Measurements from ENCODE around the gene DNAH2. TPM values are rescaled to one million over a fixed set of nuclear protein-coding genes. Genes with fewer than 3 reads are reported as not detected.
A peak's percentile ranks its signal among the peaks of the same experiment; 100 is the strongest.

DNAH2 gene
- total and polyA plus RNA-seq, 9 of the 15 experiments (the other 6 are each of a cell fraction or from before 2014, with no cell fraction given) = 0.03 TPM; not detected in 8

DNA sequence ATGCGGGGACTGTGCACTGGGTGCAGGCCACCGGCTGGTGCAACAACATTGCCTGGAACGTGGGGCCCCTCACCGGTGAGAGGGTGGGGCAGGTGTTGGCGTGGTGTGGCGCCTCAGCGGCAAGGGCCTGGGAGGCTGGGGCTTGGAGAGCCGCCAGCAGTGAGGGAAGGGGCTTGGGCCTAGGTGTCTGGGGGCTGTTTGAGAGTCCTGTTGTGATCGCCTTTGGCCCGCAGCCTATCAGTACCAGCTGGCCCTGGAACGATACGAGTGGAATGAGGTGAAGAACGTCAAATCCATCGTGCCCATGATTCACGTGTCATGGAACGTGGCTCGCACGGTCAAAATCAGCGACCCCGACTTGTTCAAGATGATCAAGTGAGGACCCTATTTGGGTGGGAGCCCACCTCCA lies 134.7 kb downstream of the DNAH2 start:
- DNase-seq (ENCODE audit: extremely low read depth in 1 of 4, low spot score in 3 of 4) (no peak), FAIRE-seq (no peak), ATAC-seq (no peak)
- no peaks in the 10 kb centered on the region for H3K9me3 ChIP-seq (replicated peaks; ENCODE audit: control insufficient read depth, insufficient read depth, low read depth, low read length)
- no peak overlapping the region for H3K27ac ChIP-seq (ENCODE audit: extremely low read depth, low read depth, low read length)
- BruUV-seq (replicated peaks) = no TSS peak
- peaks cover 5 to 44% of the 10 kb centered on the region in 2 experiments; a peak in 3 of 5 replicates for H3K4me1 ChIP-seq (replicated peaks in 1 of 2; ENCODE audit: control insufficient read depth in 2 of 2, insufficient read depth in 2 of 2, low read length in 2 of 2)
- no peaks in the 10 kb centered on the region for H3K27me3 ChIP-seq (ENCODE audit: control insufficient read depth in 2 of 2, insufficient read depth in 2 of 2, low read length in 2 of 2)
- peaks cover 6% of the 10 kb centered on the region; the same call in 1 of the 3 replicates for H3K79me2 ChIP-seq (ENCODE audit: control insufficient read depth, insufficient read depth, low read length)
- TF ChIP-seq RBFOX2 (IDR thresholded peaks at IDR 0.05; ENCODE audit: low read depth, low read length) (peak; percentile 4; the same call in 1 of the 2 replicates), POLR2G (IDR thresholded peaks at IDR 0.05; ENCODE audit: low read depth, low read length) (peak; percentile 19; the same call in 1 of the 2 replicates)
- TF ChIP-seq, protein P1, sequence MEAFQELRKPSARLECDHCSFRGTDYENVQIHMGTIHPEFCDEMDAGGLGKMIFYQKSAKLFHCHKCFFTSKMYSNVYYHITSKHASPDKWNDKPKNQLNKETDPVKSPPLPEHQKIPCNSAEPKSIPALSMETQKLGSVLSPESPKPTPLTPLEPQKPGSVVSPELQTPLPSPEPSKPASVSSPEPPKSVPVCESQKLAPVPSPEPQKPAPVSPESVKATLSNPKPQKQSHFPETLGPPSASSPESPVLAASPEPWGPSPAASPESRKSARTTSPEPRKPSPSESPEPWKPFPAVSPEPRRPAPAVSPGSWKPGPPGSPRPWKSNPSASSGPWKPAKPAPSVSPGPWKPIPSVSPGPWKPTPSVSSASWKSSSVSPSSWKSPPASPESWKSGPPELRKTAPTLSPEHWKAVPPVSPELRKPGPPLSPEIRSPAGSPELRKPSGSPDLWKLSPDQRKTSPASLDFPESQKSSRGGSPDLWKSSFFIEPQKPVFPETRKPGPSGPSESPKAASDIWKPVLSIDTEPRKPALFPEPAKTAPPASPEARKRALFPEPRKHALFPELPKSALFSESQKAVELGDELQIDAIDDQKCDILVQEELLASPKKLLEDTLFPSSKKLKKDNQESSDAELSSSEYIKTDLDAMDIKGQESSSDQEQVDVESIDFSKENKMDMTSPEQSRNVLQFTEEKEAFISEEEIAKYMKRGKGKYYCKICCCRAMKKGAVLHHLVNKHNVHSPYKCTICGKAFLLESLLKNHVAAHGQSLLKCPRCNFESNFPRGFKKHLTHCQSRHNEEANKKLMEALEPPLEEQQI (IDR thresholded peaks at IDR 0.05) = no peak
- in situ Hi-C loops (cut with MboI) (no loop called here), intact Hi-C loops (cut with micrococcal nuclease) (loop anchor here (10.0 kb wide), 1 partner anchor 107 kb away; no protein-coding TSS in a partner anchor)
- POLR2A ChIA-PET = no interaction called here
- no peak overlapping the region for H2AFZ ChIP-seq (ENCODE audit: low read depth, low read length)
- WGBS (ENCODE audit: insufficient coverage, low coverage, missing lambda C conversion rate) = 90% methylated on average over 11 of the region's 20 CpGs
- CTCF ChIA-PET (ENCODE audit: low intra/inter-chr PET ratio) = interaction anchor here (0.6 to 1.3 kb wide), 2 partner anchors 30 to 109 kb away, joined by 3 to 8 read pairs; no protein-coding TSS in a partner anchor
- H3K9me1 ChIP-seq (ENCODE audit: control insufficient read depth, insufficient read depth, low read length) = no peaks in the 10 kb centered on the region
- no peak overlapping the region for H3K4me2 ChIP-seq (ENCODE audit: insufficient read depth, low read length)
- H4K20me1 ChIP-seq (replicated peaks; ENCODE audit: control insufficient read depth, insufficient read depth, low read length) = no peaks in the 10 kb centered on the region
- no peak overlapping the region for H3K4me3 ChIP-seq
- peaks cover 51% of the 10 kb centered on the region; the same call in 2 of the 3 replicates for H3K36me3 ChIP-seq (ENCODE audit: control insufficient read depth, insufficient read depth, low read length)
- H3K9ac ChIP-seq (ENCODE audit: insufficient read depth in 1 of 2, low read depth in 2 of 2, low read length in 2 of 2) = no peak overlapping the region

All from K562 (cell line).